Neural progenitor cell (in vitro differentiated cells): Measurements from ENCODE around the gene ALOX15.

Experiments
- EZH2 ChIP-seq: fragments of 200-600 bp; sonication (generic); IDR thresholded peaks from 2 replicates; pipeline ENCODE4 v1.6.1; 2017; ENCODE audit warnings: antibody characterized with exemption, mild to moderate bottlenecking, moderate library complexity
- EZH2phosphoT487 ChIP-seq: fragments of 200-600 bp; sonication (generic); IDR thresholded peaks from 2 replicates; pipeline ENCODE4 v1.6.1; 2017; ENCODE audit warnings: antibody characterized with exemption
- TF ChIP-seq, protein P1 (sequence below): fragments of 200-600 bp; sonication (generic); IDR thresholded peaks from 2 replicates; pipeline ENCODE4 v1.5.1; 2017; ENCODE audit warnings: antibody characterized with exemption, mild to moderate bottlenecking

- TF ChIP-seq, protein P1, sequence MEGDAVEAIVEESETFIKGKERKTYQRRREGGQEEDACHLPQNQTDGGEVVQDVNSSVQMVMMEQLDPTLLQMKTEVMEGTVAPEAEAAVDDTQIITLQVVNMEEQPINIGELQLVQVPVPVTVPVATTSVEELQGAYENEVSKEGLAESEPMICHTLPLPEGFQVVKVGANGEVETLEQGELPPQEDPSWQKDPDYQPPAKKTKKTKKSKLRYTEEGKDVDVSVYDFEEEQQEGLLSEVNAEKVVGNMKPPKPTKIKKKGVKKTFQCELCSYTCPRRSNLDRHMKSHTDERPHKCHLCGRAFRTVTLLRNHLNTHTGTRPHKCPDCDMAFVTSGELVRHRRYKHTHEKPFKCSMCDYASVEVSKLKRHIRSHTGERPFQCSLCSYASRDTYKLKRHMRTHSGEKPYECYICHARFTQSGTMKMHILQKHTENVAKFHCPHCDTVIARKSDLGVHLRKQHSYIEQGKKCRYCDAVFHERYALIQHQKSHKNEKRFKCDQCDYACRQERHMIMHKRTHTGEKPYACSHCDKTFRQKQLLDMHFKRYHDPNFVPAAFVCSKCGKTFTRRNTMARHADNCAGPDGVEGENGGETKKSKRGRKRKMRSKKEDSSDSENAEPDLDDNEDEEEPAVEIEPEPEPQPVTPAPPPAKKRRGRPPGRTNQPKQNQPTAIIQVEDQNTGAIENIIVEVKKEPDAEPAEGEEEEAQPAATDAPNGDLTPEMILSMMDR, result no peak
- TF ChIP-seq EZH2, result no peak
- TF ChIP-seq EZH2phosphoT487, result no peak
Measured at GRCh38 chr17:4679658-4680057, 38.2 kb upstream of the ALOX15 start.
